ENCODE results near the gene OR5P2. TPM values are rescaled to one million over a fixed set of nuclear protein-coding genes. Genes with fewer than 3 reads are reported as not detected.

The OR5P2 gene
- total and polyA plus RNA-seq, 10 of the 15 experiments (the other 5 are each of a cell fraction or from before 2014, with no cell fraction given) = not detected

DNA sequence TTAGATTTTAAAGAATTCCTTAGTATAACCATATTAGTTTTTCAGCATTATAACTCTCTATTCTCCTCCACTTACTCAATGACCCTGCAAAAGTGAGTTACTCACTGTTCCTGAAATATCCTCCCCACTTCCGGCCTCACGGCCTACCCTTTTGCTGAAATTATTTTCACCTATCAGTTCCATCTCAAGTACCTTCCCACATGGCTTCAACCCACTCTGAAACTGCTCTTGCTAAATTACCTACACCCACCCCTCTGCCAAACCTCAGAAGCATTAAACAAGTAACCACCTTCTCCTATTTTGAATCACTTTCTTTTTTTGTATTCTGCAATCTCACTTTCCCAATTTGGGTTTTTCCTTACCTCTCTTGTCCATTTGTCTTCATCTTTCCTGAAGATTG, 37.7 kb downstream of the OR5P2 start (continued):
- TF ChIP-seq, protein P1, sequence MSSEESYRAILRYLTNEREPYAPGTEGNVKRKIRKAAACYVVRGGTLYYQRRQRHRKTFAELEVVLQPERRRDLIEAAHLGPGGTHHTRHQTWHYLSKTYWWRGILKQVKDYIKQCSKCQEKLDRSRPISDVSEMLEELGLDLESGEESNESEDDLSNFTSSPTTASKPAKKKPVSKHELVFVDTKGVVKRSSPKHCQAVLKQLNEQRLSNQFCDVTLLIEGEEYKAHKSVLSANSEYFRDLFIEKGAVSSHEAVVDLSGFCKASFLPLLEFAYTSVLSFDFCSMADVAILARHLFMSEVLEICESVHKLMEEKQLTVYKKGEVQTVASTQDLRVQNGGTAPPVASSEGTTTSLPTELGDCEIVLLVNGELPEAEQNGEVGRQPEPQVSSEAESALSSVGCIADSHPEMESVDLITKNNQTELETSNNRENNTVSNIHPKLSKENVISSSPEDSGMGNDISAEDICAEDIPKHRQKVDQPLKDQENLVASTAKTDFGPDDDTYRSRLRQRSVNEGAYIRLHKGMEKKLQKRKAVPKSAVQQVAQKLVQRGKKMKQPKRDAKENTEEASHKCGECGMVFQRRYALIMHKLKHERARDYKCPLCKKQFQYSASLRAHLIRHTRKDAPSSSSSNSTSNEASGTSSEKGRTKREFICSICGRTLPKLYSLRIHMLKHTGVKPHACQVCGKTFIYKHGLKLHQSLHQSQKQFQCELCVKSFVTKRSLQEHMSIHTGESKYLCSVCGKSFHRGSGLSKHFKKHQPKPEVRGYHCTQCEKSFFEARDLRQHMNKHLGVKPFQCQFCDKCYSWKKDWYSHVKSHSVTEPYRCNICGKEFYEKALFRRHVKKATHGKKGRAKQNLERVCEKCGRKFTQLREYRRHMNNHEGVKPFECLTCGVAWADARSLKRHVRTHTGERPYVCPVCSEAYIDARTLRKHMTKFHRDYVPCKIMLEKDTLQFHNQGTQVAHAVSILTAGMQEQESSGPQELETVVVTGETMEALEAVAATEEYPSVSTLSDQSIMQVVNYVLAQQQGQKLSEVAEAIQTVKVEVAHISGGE (CRISPR knock-in tag; IDR thresholded peaks at IDR 0.05) = no peak
- no peak for TF ChIP-seq EZH2 (IDR thresholded peaks at IDR 0.05; ENCODE audit: borderline replicate concordance, control insufficient read depth, low read depth, low read length)
- no peak for TF ChIP-seq NR2C2 (IDR thresholded peaks at IDR 0.05; ENCODE audit: borderline replicate concordance, control insufficient read depth, insufficient read length, low read depth)
- TF ChIP-seq FOXM1 (IDR thresholded peaks at IDR 0.05; ENCODE audit: low read depth, low read length) = peak; percentile 25; the same call in 1 of the 2 replicates
- no peak for TF ChIP-seq TARDBP (IDR thresholded peaks at IDR 0.05; ENCODE audit: borderline replicate concordance)
- TF ChIP-seq, protein P2, sequence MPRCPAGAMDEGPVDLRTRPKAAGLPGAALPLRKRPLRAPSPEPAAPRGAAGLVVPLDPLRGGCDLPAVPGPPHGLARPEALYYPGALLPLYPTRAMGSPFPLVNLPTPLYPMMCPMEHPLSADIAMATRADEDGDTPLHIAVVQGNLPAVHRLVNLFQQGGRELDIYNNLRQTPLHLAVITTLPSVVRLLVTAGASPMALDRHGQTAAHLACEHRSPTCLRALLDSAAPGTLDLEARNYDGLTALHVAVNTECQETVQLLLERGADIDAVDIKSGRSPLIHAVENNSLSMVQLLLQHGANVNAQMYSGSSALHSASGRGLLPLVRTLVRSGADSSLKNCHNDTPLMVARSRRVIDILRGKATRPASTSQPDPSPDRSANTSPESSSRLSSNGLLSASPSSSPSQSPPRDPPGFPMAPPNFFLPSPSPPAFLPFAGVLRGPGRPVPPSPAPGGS (IDR thresholded peaks at IDR 0.05; ENCODE audit: borderline replicate concordance, insufficient read depth, low read depth, low read length, poor library complexity, severe bottlenecking) = no peak
- peak; percentile 62 for TF ChIP-seq NFIC (IDR thresholded peaks at IDR 0.05; ENCODE audit: low read depth, low read length)
- no peak for TF ChIP-seq ESRRA (IDR thresholded peaks at IDR 0.05; ENCODE audit: low read length)
- no peak for TF ChIP-seq ZNF274 (IDR thresholded peaks at IDR 0.05; ENCODE audit: insufficient read depth, insufficient read length)
- no peak for TF ChIP-seq NRF1 (conservative IDR thresholded peaks at IDR 0.05; ENCODE audit: low read depth, low read length)
- TF ChIP-seq BACH1 (IDR thresholded peaks at IDR 0.05; ENCODE audit: borderline replicate concordance) = no peak
- TF ChIP-seq MTA3 (IDR thresholded peaks at IDR 0.05; ENCODE audit: borderline replicate concordance, low read length) = no peak
- TF ChIP-seq GABPA (IDR thresholded peaks at IDR 0.05; ENCODE audit: low read depth) = 0 out of 2 replicates have a peak, but pooled peaks have one; percentile 23
- TF ChIP-seq IKZF2 (IDR thresholded peaks at IDR 0.05) = peak; percentile 36 to 37; a peak in 2 of 4 replicates
- TF ChIP-seq BRCA1 (IDR thresholded peaks at IDR 0.05; ENCODE audit: low read depth, low read length) = no peak
- no peak for TF ChIP-seq RAD21 (IDR thresholded peaks at IDR 0.05; ENCODE audit: insufficient read depth, low read depth, low read length)
